Measurements from ENCODE around the gene CHRM4.
A peak's percentile ranks its signal among the peaks of the same experiment; 100 is the strongest.

The CHRM4 gene

GRCh38 chr11:46397526-46397925, 6.0 kb upstream of the CHRM4 start:
- Histone ChIP-seq H3K27me3 (ENCODE audit: insufficient read depth, low read length) (peaks cover 19% of the 10 kb centered on the region), H3K4me1 (ENCODE audit: insufficient read depth, low read length) (no peaks in the 10 kb centered on the region), H3K4me3 (ENCODE audit: low read length) (no peak overlapping the region), H3K27ac (ENCODE audit: low read length) (no peak overlapping the region), H3K9me3 (ENCODE audit: insufficient read depth, low read depth, low read length) (no peaks in the 10 kb centered on the region), H3K9ac (ENCODE audit: low read depth, low read length) (no peak overlapping the region), H3K36me3 (ENCODE audit: insufficient read depth, low read depth, low read length) (peaks cover 16% of the 10 kb centered on the region)

- Histone ChIP-seq H3K4me1 (ENCODE audit: insufficient read depth, low read length) (peaks cover 5% of the 10 kb centered on the region; the same call in 1 of the 2 replicates), H3K9ac (ENCODE audit: low read depth, low read length) (no peak overlapping the region), H3K36me3 (ENCODE audit: insufficient read depth, low read depth, low read length) (peaks cover 16% of the 10 kb centered on the region), H3K4me3 (ENCODE audit: low read length) (no peak overlapping the region), H3K27ac (ENCODE audit: low read length) (no peak overlapping the region), H3K27me3 (ENCODE audit: insufficient read depth, low read length) (peaks cover 52% of the 10 kb centered on the region), H3K9me3 (ENCODE audit: insufficient read depth, low read depth, low read length) (no peaks in the 10 kb centered on the region; the same call in 1 of the 2 replicates)
Observed at GRCh38 chr11:46393759-46394158, 2.2 kb upstream of the CHRM4 start.

- no peak overlapping the region for H3K27ac ChIP-seq (ENCODE audit: low read length)
- H3K4me3 ChIP-seq (ENCODE audit: low read length) = peak overlapping the region; percentile 74
- no peaks in the 10 kb centered on the region; the same call in 1 of the 2 replicates for H3K9me3 ChIP-seq (ENCODE audit: insufficient read depth, low read depth, low read length)
- H3K9ac ChIP-seq (ENCODE audit: low read depth, low read length) = no peak overlapping the region
- H3K36me3 ChIP-seq (ENCODE audit: insufficient read depth, low read depth, low read length) = peaks cover 16% of the 10 kb centered on the region
- H3K27me3 ChIP-seq (ENCODE audit: insufficient read depth, low read length) = peaks cover 57% of the 10 kb centered on the region
- peaks cover 9% of the 10 kb centered on the region; the same call in 1 of the 2 replicates for H3K4me1 ChIP-seq (ENCODE audit: insufficient read depth, low read length)
Observed at GRCh38 chr11:46393231-46393616, 1.6 kb upstream of the CHRM4 start.

- peaks cover 63% of the 10 kb centered on the region for H3K27me3 ChIP-seq (ENCODE audit: insufficient read depth, low read length)
- peaks cover 9% of the 10 kb centered on the region; the same call in 1 of the 2 replicates for H3K4me1 ChIP-seq (ENCODE audit: insufficient read depth, low read length)
- no peak overlapping the region for H3K9ac ChIP-seq (ENCODE audit: low read depth, low read length)
- H3K27ac ChIP-seq (ENCODE audit: low read length) = no peak overlapping the region
- no peaks in the 10 kb centered on the region; the same call in 1 of the 2 replicates for H3K9me3 ChIP-seq (ENCODE audit: insufficient read depth, low read depth, low read length)
- H3K4me3 ChIP-seq (ENCODE audit: low read length) = peak overlapping the region; percentile 74
- peaks cover 12% of the 10 kb centered on the region for H3K36me3 ChIP-seq (ENCODE audit: insufficient read depth, low read depth, low read length)
Observed at GRCh38 chr11:46392421-46393230, 1.1 kb upstream of the CHRM4 start.

GRCh38 chr11:46391186-46391577, 394 bp downstream of the CHRM4 start:
- H3K36me3 ChIP-seq (ENCODE audit: insufficient read depth, low read depth, low read length) = no peaks in the 10 kb centered on the region
- H3K4me1 ChIP-seq (ENCODE audit: insufficient read depth, low read length) = peaks cover 9% of the 10 kb centered on the region; the same call in 1 of the 2 replicates
- H3K4me3 ChIP-seq (ENCODE audit: low read length) = peak overlapping the region; percentile 47; the same call in 1 of the 2 replicates
- peaks cover 77% of the 10 kb centered on the region for H3K27me3 ChIP-seq (ENCODE audit: insufficient read depth, low read length)
- H3K27ac ChIP-seq (ENCODE audit: low read length) = no peak overlapping the region
- H3K9me3 ChIP-seq (ENCODE audit: insufficient read depth, low read depth, low read length) = no peaks in the 10 kb centered on the region; the same call in 1 of the 2 replicates
- no peak overlapping the region for H3K9ac ChIP-seq (ENCODE audit: low read depth, low read length)

- Histone ChIP-seq H3K9me3 (ENCODE audit: insufficient read depth, low read depth, low read length) (no peaks in the 10 kb centered on the region; the same call in 1 of the 2 replicates), H3K4me1 (ENCODE audit: insufficient read depth, low read length) (peaks cover 9% of the 10 kb centered on the region; the same call in 1 of the 2 replicates), H3K36me3 (ENCODE audit: insufficient read depth, low read depth, low read length) (no peaks in the 10 kb centered on the region), H3K27me3 (ENCODE audit: insufficient read depth, low read length) (peaks cover 82% of the 10 kb centered on the region), H3K4me3 (ENCODE audit: low read length) (peak overlapping the region; percentile 64), H3K27ac (ENCODE audit: low read length) (no peak overlapping the region), H3K9ac (ENCODE audit: low read depth, low read length) (no peak overlapping the region)
Observed at GRCh38 chr11:46390331-46391171, 1.0 kb downstream of the CHRM4 start.

GRCh38 chr11:46389450-46390330, 1.9 kb downstream of the CHRM4 start:
- Histone ChIP-seq H3K4me1 (ENCODE audit: insufficient read depth, low read length) (peaks cover 9% of the 10 kb centered on the region; the same call in 1 of the 2 replicates), H3K9me3 (ENCODE audit: insufficient read depth, low read depth, low read length) (no peaks in the 10 kb centered on the region; the same call in 1 of the 2 replicates), H3K27ac (ENCODE audit: low read length) (no peak overlapping the region), H3K27me3 (ENCODE audit: insufficient read depth, low read length) (peaks cover 82% of the 10 kb centered on the region), H3K9ac (ENCODE audit: low read depth, low read length) (no peak overlapping the region), H3K4me3 (ENCODE audit: low read length) (peak overlapping the region; percentile 64; the same call in 1 of the 2 replicates), H3K36me3 (ENCODE audit: insufficient read depth, low read depth, low read length) (no peaks in the 10 kb centered on the region)

- H3K27ac ChIP-seq (ENCODE audit: low read length) = no peak overlapping the region
Observed at GRCh38 chr11:46388619-46389449, 2.7 kb downstream of the CHRM4 start.

GRCh38 chr11:46387919-46388618, 3.5 kb downstream of the CHRM4 start:
- H3K9me3 ChIP-seq (ENCODE audit: insufficient read depth, low read depth, low read length) = no peaks in the 10 kb centered on the region; the same call in 1 of the 2 replicates
- peaks cover 9% of the 10 kb centered on the region; the same call in 1 of the 2 replicates for H3K4me1 ChIP-seq (ENCODE audit: insufficient read depth, low read length)
- H3K4me3 ChIP-seq (ENCODE audit: low read length) = no peak overlapping the region
- H3K27ac ChIP-seq (ENCODE audit: low read length) = no peak overlapping the region
- H3K9ac ChIP-seq (ENCODE audit: low read depth, low read length) = no peak overlapping the region
- peaks cover 69% of the 10 kb centered on the region for H3K27me3 ChIP-seq (ENCODE audit: insufficient read depth, low read length)
- H3K36me3 ChIP-seq (ENCODE audit: insufficient read depth, low read depth, low read length) = peaks cover 9% of the 10 kb centered on the region

More at GRCh38 chr11:46388619-46389449, 2.7 kb downstream of the CHRM4 start:
- Histone ChIP-seq H3K9me3 (ENCODE audit: insufficient read depth, low read depth, low read length) (no peaks in the 10 kb centered on the region; the same call in 1 of the 2 replicates), H3K9ac (ENCODE audit: low read depth, low read length) (no peak overlapping the region), H3K4me3 (ENCODE audit: low read length) (peak overlapping the region; percentile 31; the same call in 1 of the 2 replicates), H3K36me3 (ENCODE audit: insufficient read depth, low read depth, low read length) (peaks cover 3% of the 10 kb centered on the region; the same call in 1 of the 2 replicates), H3K4me1 (ENCODE audit: insufficient read depth, low read length) (peaks cover 9% of the 10 kb centered on the region; the same call in 1 of the 2 replicates), H3K27me3 (ENCODE audit: insufficient read depth, low read length) (peaks cover 76% of the 10 kb centered on the region)

- H3K27me3 ChIP-seq (ENCODE audit: insufficient read depth, low read length) = peaks cover 63% of the 10 kb centered on the region
- peaks cover 9% of the 10 kb centered on the region for H3K36me3 ChIP-seq (ENCODE audit: insufficient read depth, low read depth, low read length)
- no peak overlapping the region for H3K9ac ChIP-seq (ENCODE audit: low read depth, low read length)
- H3K9me3 ChIP-seq (ENCODE audit: insufficient read depth, low read depth, low read length) = no peaks in the 10 kb centered on the region; the same call in 1 of the 2 replicates
- no peak overlapping the region for H3K4me3 ChIP-seq (ENCODE audit: low read length)
- H3K4me1 ChIP-seq (ENCODE audit: insufficient read depth, low read length) = peaks cover 12% of the 10 kb centered on the region; the same call in 1 of the 2 replicates
- H3K27ac ChIP-seq (ENCODE audit: low read length) = no peak overlapping the region
Observed at GRCh38 chr11:46387456-46387855, 4.1 kb downstream of the CHRM4 start.
